Astrocyte of the cerebellum (primary cell): ENCODE results near the gene SH3BGRL2.
"Not testable (repeated sequence)": the region's sequence is repeated elsewhere in the genome, so short reads cannot be mapped to it uniquely, and the experiment has no call there.

ENCODE experiments used
- DNase-seq: peaks from one replicate; pipeline ENCODE4 v3.0.0-alpha.2; 2011; ENCODE audit warnings: low read depth
- H3K4me3 ChIP-seq: 2 replicates; pipeline ENCODE4 v1.5.1; 2011; ENCODE audit warnings: mild to moderate bottlenecking, low read depth, low read length, moderate library complexity
- CTCF ChIP-seq: IDR thresholded peaks from 2 replicates; pipeline ENCODE4 v1.5.1; 2012; ENCODE audit warnings: low read length, low read depth, moderate library complexity, mild to moderate bottlenecking; ENCODE audit errors: missing control alignments
- in situ Hi-C: cut with HindIII; loops from 2 replicates; pipeline ENCODE4 v1.10.0; 2017; ENCODE audit warnings: low sequenced_read_pairs

SH3BGRL2 gene

GRCh38 chr6:79612918-79613317 is 18.2 kb upstream of the SH3BGRL2 start:
- no peak for DNase-seq
- in situ Hi-C loops, result no loop called here
- no peak for TF ChIP-seq CTCF
- H3K4me3 ChIP-seq, result no peak overlapping the region

GRCh38 chr6:79613912-79614311 is 17.2 kb upstream of the SH3BGRL2 start:
- no peak for TF ChIP-seq CTCF
- DNase-seq, result no peak
- in situ Hi-C loops, result no loop called here
- no peak overlapping the region for H3K4me3 ChIP-seq

- no peak overlapping the region for H3K4me3 ChIP-seq
- DNase-seq, result no peak
- in situ Hi-C loops, result no loop called here
- TF ChIP-seq CTCF, result no peak
Measured at GRCh38 chr6:79614326-79615305, 16.5 kb upstream of the SH3BGRL2 start.

GRCh38 chr6:79617518-79617941 is 13.6 kb upstream of the SH3BGRL2 start:
- H3K4me3 ChIP-seq, result no peak overlapping the region
- in situ Hi-C loops, result no loop called here

GRCh38 chr6:79618425-79618824 is 12.7 kb upstream of the SH3BGRL2 start:
- H3K4me3 ChIP-seq, DNase-seq, in situ Hi-C loops: not testable (repeated sequence)

More at GRCh38 chr6:79617518-79617941, 13.6 kb upstream of the SH3BGRL2 start:
- TF ChIP-seq CTCF, result no peak
- no peak for DNase-seq

GRCh38 chr6:79621579-79621978 is 9.6 kb upstream of the SH3BGRL2 start:
- in situ Hi-C loops, result no loop called here
- TF ChIP-seq CTCF, result no peak

GRCh38 chr6:79622364-79622763 is 8.8 kb upstream of the SH3BGRL2 start:
- no peak for DNase-seq
- no peak overlapping the region for H3K4me3 ChIP-seq
- in situ Hi-C loops, result no loop called here
- no peak for TF ChIP-seq CTCF

More at GRCh38 chr6:79621579-79621978, 9.6 kb upstream of the SH3BGRL2 start:
- no peak for DNase-seq
- no peak overlapping the region for H3K4me3 ChIP-seq
